Measurements from ENCODE around the gene CCDC178. TPM values are rescaled to one million over a fixed set of nuclear protein-coding genes. Genes with fewer than 3 reads are reported as not detected.

The CCDC178 gene
- total RNA-seq, 2 donors from 2014 or later = 0.33 to 9.9 TPM

GRCh38 chr18:32911660-32912284 lies 528.7 kb downstream of the CCDC178 start:
- no peaks in the 10 kb centered on the region for H3K27me3 ChIP-seq
- H3K4me3 ChIP-seq = no peak overlapping the region
- intact Hi-C loops (cut with DNase I) = no loop called here
- ATAC-seq (no peak), DNase-seq (no peak)
- H3K9me3 ChIP-seq = no peaks in the 10 kb centered on the region
- 60 to 67% methylated on average over 3 of the region's 3 CpGs for WGBS, 2 donors
- no peaks in the 10 kb centered on the region for H3K36me3 ChIP-seq (replicated peaks in 1 of 2; ENCODE audit: insufficient read depth in 1 of 2, low read depth in 2 of 2)
- H3K4me1 ChIP-seq = no peaks in the 10 kb centered on the region
- no peak overlapping the region for H3K27ac ChIP-seq
- no peak for TF ChIP-seq CTCF (IDR thresholded peaks at IDR 0.05)
- TF ChIP-seq POLR2A (IDR thresholded peaks at IDR 0.05) = no peak

- H3K9me3 ChIP-seq = no peaks in the 10 kb centered on the region
- TF ChIP-seq CTCF (IDR thresholded peaks at IDR 0.05) (no peak), POLR2A (IDR thresholded peaks at IDR 0.05) (no peak)
- no peaks in the 10 kb centered on the region for H3K4me1 ChIP-seq
- no peak for DNase-seq
- intact Hi-C loops (cut with DNase I) = no loop called here
- H3K27ac ChIP-seq = no peak overlapping the region
- no peak for ATAC-seq
- H3K4me3 ChIP-seq = no peak overlapping the region
- H3K27me3 ChIP-seq = no peaks in the 10 kb centered on the region
- WGBS, 2 donors = 50 to 62% methylated on average over 5 of the region's 5 CpGs
- no peaks in the 10 kb centered on the region for H3K36me3 ChIP-seq (replicated peaks in 1 of 2; ENCODE audit: insufficient read depth in 1 of 2, low read depth in 2 of 2)
Observed at GRCh38 chr18:32910694-32911296, 529.7 kb downstream of the CCDC178 start.

- no peaks in the 10 kb centered on the region for H3K36me3 ChIP-seq (replicated peaks in 1 of 2; ENCODE audit: insufficient read depth in 1 of 2, low read depth in 2 of 2)
- no peak for ATAC-seq
- 30 to 39% methylated on average over 5 of the region's 5 CpGs for WGBS, 2 donors
- TF ChIP-seq CTCF (IDR thresholded peaks at IDR 0.05) = no peak
- no peak for TF ChIP-seq POLR2A (IDR thresholded peaks at IDR 0.05)
- no peaks in the 10 kb centered on the region for H3K27me3 ChIP-seq
- DNase-seq = no peak
- no peaks in the 10 kb centered on the region for H3K4me1 ChIP-seq
- intact Hi-C loops (cut with DNase I) = no loop called here
- H3K4me3 ChIP-seq = no peak overlapping the region
- no peaks in the 10 kb centered on the region for H3K9me3 ChIP-seq
- no peak overlapping the region for H3K27ac ChIP-seq
Observed at GRCh38 chr18:32909798-32910561, 530.5 kb downstream of the CCDC178 start.

- TF ChIP-seq POLR2A (IDR thresholded peaks at IDR 0.05) (no peak), CTCF (IDR thresholded peaks at IDR 0.05) (no peak)
- intact Hi-C loops (cut with DNase I) = no loop called here
- WGBS, 2 donors = 61 to 73% methylated on average over 7 of the region's 7 CpGs
Observed at GRCh38 chr18:32908424-32908805, 532.1 kb downstream of the CCDC178 start.

More at GRCh38 chr18:32908424-32908805, 532.1 kb downstream of the CCDC178 start:
- Histone ChIP-seq H3K36me3 (replicated peaks in 1 of 2; ENCODE audit: insufficient read depth in 1 of 2, low read depth in 2 of 2) (no peaks in the 10 kb centered on the region), H3K27me3 (no peaks in the 10 kb centered on the region), H3K4me1 (no peaks in the 10 kb centered on the region), H3K9me3 (no peaks in the 10 kb centered on the region), H3K27ac (no peak overlapping the region), H3K4me3 (no peak overlapping the region)
- DNase-seq = no peak
- no peak for ATAC-seq
